NB4 (cell line): ENCODE data around the gene CDC14B.
"Not testable (repeated sequence)": the region's sequence is repeated elsewhere in the genome, so short reads cannot be mapped to it uniquely, and the experiment has no call there.

Experiments
- DNase-seq: peaks from one replicate; pipeline ENCODE4 v3.0.0; 2010; ENCODE audit warnings: low read depth
- H3K4me3 ChIP-seq: one replicate; pipeline ENCODE4 v1.5.1; 2011; ENCODE audit warnings: mild to moderate bottlenecking, low read depth, low read length, moderate library complexity
- CTCF ChIP-seq: IDR thresholded peaks from one replicate; pipeline ENCODE4 v1.5.1; 2012; ENCODE audit warnings: low read depth, low read length
- MAX ChIP-seq: IDR thresholded peaks from 2 replicates; pipeline ENCODE4 v1.6.1; 2011; ENCODE audit warnings: low read depth, low read length
- MYC ChIP-seq: IDR thresholded peaks from 2 replicates; pipeline ENCODE4 v1.6.1; 2011; ENCODE audit warnings: low read depth, low read length
- POLR2A ChIP-seq: IDR thresholded peaks from 2 replicates; pipeline ENCODE4 v1.6.1; 2011; ENCODE audit warnings: mild to moderate bottlenecking; ENCODE audit not compliant: insufficient read length; ENCODE audit errors: extremely low read depth

The CDC14B gene

GRCh38 chr9:96604004-96604319 is 15.7 kb downstream of the CDC14B start:
- H3K4me3 ChIP-seq: no peak overlapping the region
- TF ChIP-seq POLR2A (no peak), CTCF (no peak), MAX (no peak), MYC (no peak)
- no peak for DNase-seq

GRCh38 chr9:96603305-96604003 is 16.2 kb downstream of the CDC14B start:
- no peak overlapping the region for H3K4me3 ChIP-seq
- TF ChIP-seq MYC (no peak), MAX (no peak)

GRCh38 chr9:96599298-96599697 is 20.3 kb downstream of the CDC14B start:
- DNase-seq: peak; percentile 29
- TF ChIP-seq CTCF: no peak
- TF ChIP-seq MYC: no peak
- TF ChIP-seq POLR2A: no peak
- 0 out of 2 replicates have a peak, but pooled peaks have one; percentile 6 for TF ChIP-seq MAX

More at GRCh38 chr9:96603305-96604003, 16.2 kb downstream of the CDC14B start:
- DNase-seq: no peak

GRCh38 chr9:96596601-96597111 is 23.0 kb downstream of the CDC14B start:
- no peak for TF ChIP-seq MAX
- no peak for TF ChIP-seq POLR2A
- no peak for TF ChIP-seq MYC
- no peak for TF ChIP-seq CTCF
- no peak overlapping the region for H3K4me3 ChIP-seq
- DNase-seq: no peak

More at GRCh38 chr9:96599298-96599697, 20.3 kb downstream of the CDC14B start:
- H3K4me3 ChIP-seq: no peak overlapping the region

GRCh38 chr9:96587338-96588315 is 32.0 kb downstream of the CDC14B start:
- no peak for DNase-seq
- no peak for TF ChIP-seq MAX
- TF ChIP-seq POLR2A: no peak
- no peak for TF ChIP-seq MYC
- no peak for TF ChIP-seq CTCF
- H3K4me3 ChIP-seq: no peak overlapping the region

- TF ChIP-seq CTCF (no peak), MAX (no peak), POLR2A (no peak), MYC (no peak)
- no peak for DNase-seq
- H3K4me3 ChIP-seq: no peak overlapping the region
Observed at GRCh38 chr9:96585426-96585825, 34.2 kb downstream of the CDC14B start.

- DNase-seq, H3K4me3 ChIP-seq: not testable (repeated sequence)
Observed at GRCh38 chr9:96582199-96582598, 37.4 kb downstream of the CDC14B start.
